SK-N-SH treated with all-trans-retinoic acid at 6 μM for 48 hours (cell line): ENCODE data around the gene PEPD.

Experiments used
- ATAC-seq: fragments of 200-7000 bp; cut with Tn5 transposase; 3 replicates; pipeline ENCODE4 v1.9.1; 2020; ENCODE audit warnings: mild to moderate bottlenecking, moderate library complexity
- ARNTL ChIP-seq: fragments of 450-650 bp; formaldehyde crosslinking; IDR thresholded peaks from 2 replicates; pipeline ENCODE4 v1.5.0; 2020; ENCODE audit warnings: low read depth, mild to moderate bottlenecking, moderate library complexity, borderline replicate concordance
- BACH2 ChIP-seq: fragments of 250-450 bp; sonication (Bioruptor Pico); IDR thresholded peaks from 2 replicates; pipeline ENCODE4 v1.9.0; 2021; ENCODE audit warnings: mild to moderate bottlenecking, borderline replicate concordance
- ESRRG ChIP-seq: fragments of 250-450 bp; sonication (Bioruptor Pico); IDR thresholded peaks from 2 replicates; pipeline ENCODE4 v1.6.1; 2021; ENCODE audit warnings: mild to moderate bottlenecking
- GLIS3 ChIP-seq: fragments of 250-450 bp; sonication (Bioruptor Pico); IDR thresholded peaks from 2 replicates; pipeline ENCODE4 v1.5.0; 2020; ENCODE audit warnings: mild to moderate bottlenecking, moderate library complexity
- OSR1 ChIP-seq: fragments of 250-450 bp; sonication (Bioruptor Pico); IDR thresholded peaks from 2 replicates; pipeline ENCODE4 v1.8.0; 2022; ENCODE audit warnings: moderate library complexity, mild to moderate bottlenecking, inconsistent platforms
- PATZ1 ChIP-seq: fragments of 250-450 bp; sonication (Bioruptor Pico); IDR thresholded peaks from 2 replicates; pipeline ENCODE4 v1.8.0; 2020; ENCODE audit warnings: mild to moderate bottlenecking, moderate library complexity, borderline replicate concordance
- POU6F1 ChIP-seq: fragments of 250-450 bp; sonication (Bioruptor Pico); IDR thresholded peaks from 2 replicates; pipeline ENCODE4 v1.8.0; 2021; ENCODE audit warnings: low read depth, mild to moderate bottlenecking, moderate library complexity, borderline replicate concordance
- PPARA ChIP-seq: fragments of 250-450 bp; sonication (Bioruptor Pico); IDR thresholded peaks from 2 replicates; pipeline ENCODE4 v1.5.0; 2020; ENCODE audit warnings: mild to moderate bottlenecking, borderline replicate concordance
- RARB ChIP-seq: fragments of 250-450 bp; sonication (Bioruptor Pico); IDR thresholded peaks from 2 replicates; pipeline ENCODE4 v1.8.0; 2021; ENCODE audit warnings: mild to moderate bottlenecking, moderate library complexity
- SNAI2 ChIP-seq: fragments of 250-450 bp; sonication (Bioruptor Pico); IDR thresholded peaks from 2 replicates; pipeline ENCODE4 v1.5.0; 2020; ENCODE audit warnings: mild to moderate bottlenecking, moderate library complexity
- TOX ChIP-seq: fragments of 250-450 bp; sonication (Bioruptor Pico); IDR thresholded peaks from 2 replicates; pipeline ENCODE4 v1.8.0; 2021; ENCODE audit warnings: mild to moderate bottlenecking, moderate library complexity, borderline replicate concordance
- ZC3H10 ChIP-seq: fragments of 250-450 bp; sonication (Bioruptor Pico); IDR thresholded peaks from 2 replicates; pipeline ENCODE4 v1.5.1; 2021; ENCODE audit warnings: mild to moderate bottlenecking, moderate library complexity
- ZFP3 ChIP-seq: fragments of 250-450 bp; sonication (Bioruptor Pico); IDR thresholded peaks from 2 replicates; pipeline ENCODE4 v1.5.0; 2020; ENCODE audit warnings: mild to moderate bottlenecking, moderate library complexity
- ZNF565 ChIP-seq: fragments of 450-650 bp; formaldehyde crosslinking; conservative IDR thresholded peaks from 2 replicates; pipeline ENCODE4 v1.5.0; 2020; ENCODE audit warnings: low read depth, mild to moderate bottlenecking, moderate library complexity
- ZNF8 ChIP-seq: fragments of 450-650 bp; formaldehyde crosslinking; IDR thresholded peaks from 2 replicates; pipeline ENCODE4 v1.5.0; 2020; ENCODE audit warnings: mild to moderate bottlenecking, moderate library complexity
- TF ChIP-seq, protein P1 (sequence below): fragments of 250-450 bp; sonication (Bioruptor Pico); IDR thresholded peaks from 2 replicates; pipeline ENCODE4 v1.5.1; 2020; ENCODE audit warnings: low read depth, mild to moderate bottlenecking, moderate library complexity
- TF ChIP-seq, protein P2 (sequence below): fragments of 250-450 bp; sonication (Bioruptor Pico); IDR thresholded peaks from 2 replicates; pipeline ENCODE4 v1.5.0; 2020; ENCODE audit warnings: mild to moderate bottlenecking, moderate library complexity
- TF ChIP-seq, protein P3 (sequence below): fragments of 250-450 bp; sonication (Bioruptor Pico); IDR thresholded peaks from 2 replicates; pipeline ENCODE4 v1.5.1; 2021; ENCODE audit warnings: mild to moderate bottlenecking, moderate library complexity

Gene PEPD

GRCh38 chr19:33449799-33450198, 71.8 kb downstream of the PEPD start:
- TF ChIP-seq ZNF8 (no peak), ZFP3 (CRISPR knock-in tag) (no peak), ARNTL (CRISPR knock-in tag) (no peak), ZNF565 (CRISPR knock-in tag) (no peak), BACH2 (CRISPR knock-in tag) (no peak), ZC3H10 (CRISPR knock-in tag) (no peak), ESRRG (CRISPR knock-in tag) (no peak), POU6F1 (CRISPR knock-in tag) (no peak), OSR1 (CRISPR knock-in tag) (no peak), TOX (no peak), PPARA (CRISPR knock-in tag) (no peak), GLIS3 (CRISPR knock-in tag) (no peak), RARB (CRISPR knock-in tag) (no peak), PATZ1 (no peak)
- TF ChIP-seq, protein P1, sequence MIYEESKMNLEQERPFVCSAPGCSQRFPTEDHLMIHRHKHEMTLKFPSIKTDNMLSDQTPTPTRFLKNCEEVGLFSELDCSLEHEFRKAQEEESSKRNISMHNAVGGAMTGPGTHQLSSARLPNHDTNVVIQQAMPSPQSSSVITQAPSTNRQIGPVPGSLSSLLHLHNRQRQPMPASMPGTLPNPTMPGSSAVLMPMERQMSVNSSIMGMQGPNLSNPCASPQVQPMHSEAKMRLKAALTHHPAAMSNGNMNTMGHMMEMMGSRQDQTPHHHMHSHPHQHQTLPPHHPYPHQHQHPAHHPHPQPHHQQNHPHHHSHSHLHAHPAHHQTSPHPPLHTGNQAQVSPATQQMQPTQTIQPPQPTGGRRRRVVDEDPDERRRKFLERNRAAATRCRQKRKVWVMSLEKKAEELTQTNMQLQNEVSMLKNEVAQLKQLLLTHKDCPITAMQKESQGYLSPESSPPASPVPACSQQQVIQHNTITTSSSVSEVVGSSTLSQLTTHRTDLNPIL (CRISPR knock-in tag), result no peak
- TF ChIP-seq, protein P2, sequence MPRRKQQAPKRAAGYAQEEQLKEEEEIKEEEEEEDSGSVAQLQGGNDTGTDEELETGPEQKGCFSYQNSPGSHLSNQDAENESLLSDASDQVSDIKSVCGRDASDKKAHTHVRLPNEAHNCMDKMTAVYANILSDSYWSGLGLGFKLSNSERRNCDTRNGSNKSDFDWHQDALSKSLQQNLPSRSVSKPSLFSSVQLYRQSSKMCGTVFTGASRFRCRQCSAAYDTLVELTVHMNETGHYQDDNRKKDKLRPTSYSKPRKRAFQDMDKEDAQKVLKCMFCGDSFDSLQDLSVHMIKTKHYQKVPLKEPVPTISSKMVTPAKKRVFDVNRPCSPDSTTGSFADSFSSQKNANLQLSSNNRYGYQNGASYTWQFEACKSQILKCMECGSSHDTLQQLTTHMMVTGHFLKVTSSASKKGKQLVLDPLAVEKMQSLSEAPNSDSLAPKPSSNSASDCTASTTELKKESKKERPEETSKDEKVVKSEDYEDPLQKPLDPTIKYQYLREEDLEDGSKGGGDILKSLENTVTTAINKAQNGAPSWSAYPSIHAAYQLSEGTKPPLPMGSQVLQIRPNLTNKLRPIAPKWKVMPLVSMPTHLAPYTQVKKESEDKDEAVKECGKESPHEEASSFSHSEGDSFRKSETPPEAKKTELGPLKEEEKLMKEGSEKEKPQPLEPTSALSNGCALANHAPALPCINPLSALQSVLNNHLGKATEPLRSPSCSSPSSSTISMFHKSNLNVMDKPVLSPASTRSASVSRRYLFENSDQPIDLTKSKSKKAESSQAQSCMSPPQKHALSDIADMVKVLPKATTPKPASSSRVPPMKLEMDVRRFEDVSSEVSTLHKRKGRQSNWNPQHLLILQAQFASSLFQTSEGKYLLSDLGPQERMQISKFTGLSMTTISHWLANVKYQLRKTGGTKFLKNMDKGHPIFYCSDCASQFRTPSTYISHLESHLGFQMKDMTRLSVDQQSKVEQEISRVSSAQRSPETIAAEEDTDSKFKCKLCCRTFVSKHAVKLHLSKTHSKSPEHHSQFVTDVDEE (CRISPR knock-in tag), result no peak
- ATAC-seq, result no peak

GRCh38 chr19:33448159-33448516, 73.5 kb downstream of the PEPD start:
- no peak for ATAC-seq
- TF ChIP-seq GLIS3 (CRISPR knock-in tag) (no peak), TOX (no peak), PPARA (CRISPR knock-in tag) (no peak), SNAI2 (CRISPR knock-in tag) (no peak)
- TF ChIP-seq, protein P2 (CRISPR knock-in tag), result no peak
- TF ChIP-seq, protein P3, sequence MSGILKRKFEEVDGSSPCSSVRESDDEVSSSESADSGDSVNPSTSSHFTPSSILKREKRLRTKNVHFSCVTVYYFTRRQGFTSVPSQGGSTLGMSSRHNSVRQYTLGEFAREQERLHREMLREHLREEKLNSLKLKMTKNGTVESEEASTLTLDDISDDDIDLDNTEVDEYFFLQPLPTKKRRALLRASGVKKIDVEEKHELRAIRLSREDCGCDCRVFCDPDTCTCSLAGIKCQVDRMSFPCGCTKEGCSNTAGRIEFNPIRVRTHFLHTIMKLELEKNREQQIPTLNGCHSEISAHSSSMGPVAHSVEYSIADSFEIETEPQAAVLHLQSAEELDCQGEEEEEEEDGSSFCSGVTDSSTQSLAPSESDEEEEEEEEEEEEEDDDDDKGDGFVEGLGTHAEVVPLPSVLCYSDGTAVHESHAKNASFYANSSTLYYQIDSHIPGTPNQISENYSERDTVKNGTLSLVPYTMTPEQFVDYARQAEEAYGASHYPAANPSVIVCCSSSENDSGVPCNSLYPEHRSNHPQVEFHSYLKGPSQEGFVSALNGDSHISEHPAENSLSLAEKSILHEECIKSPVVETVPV, result no peak
- TF ChIP-seq, all 23 proteins: peak for 0
